Thoracic aorta endothelial cell (primary cell): ENCODE data around the gene GOLPH3. TPM values are rescaled to one million over a fixed set of nuclear protein-coding genes. Genes with fewer than 3 reads are reported as not detected.

ENCODE experiments used
- small RNA-seq: library from RNA; depleted of rRNA; stranded (forward); fragments of <200 nt; gene quantifications from one replicate; pipeline ENCODE3, GENCODE V24; 2012
- total RNA-seq: library from RNA; depleted of rRNA; stranded (reverse); fragments of >200 nt; gene quantifications from 2 replicates; pipeline ENCODE4 v1.2.3, GENCODE V29; 2012

GOLPH3 gene
- total RNA-seq: 73.9 and 74.5 TPM in 2 replicates

DNA sequence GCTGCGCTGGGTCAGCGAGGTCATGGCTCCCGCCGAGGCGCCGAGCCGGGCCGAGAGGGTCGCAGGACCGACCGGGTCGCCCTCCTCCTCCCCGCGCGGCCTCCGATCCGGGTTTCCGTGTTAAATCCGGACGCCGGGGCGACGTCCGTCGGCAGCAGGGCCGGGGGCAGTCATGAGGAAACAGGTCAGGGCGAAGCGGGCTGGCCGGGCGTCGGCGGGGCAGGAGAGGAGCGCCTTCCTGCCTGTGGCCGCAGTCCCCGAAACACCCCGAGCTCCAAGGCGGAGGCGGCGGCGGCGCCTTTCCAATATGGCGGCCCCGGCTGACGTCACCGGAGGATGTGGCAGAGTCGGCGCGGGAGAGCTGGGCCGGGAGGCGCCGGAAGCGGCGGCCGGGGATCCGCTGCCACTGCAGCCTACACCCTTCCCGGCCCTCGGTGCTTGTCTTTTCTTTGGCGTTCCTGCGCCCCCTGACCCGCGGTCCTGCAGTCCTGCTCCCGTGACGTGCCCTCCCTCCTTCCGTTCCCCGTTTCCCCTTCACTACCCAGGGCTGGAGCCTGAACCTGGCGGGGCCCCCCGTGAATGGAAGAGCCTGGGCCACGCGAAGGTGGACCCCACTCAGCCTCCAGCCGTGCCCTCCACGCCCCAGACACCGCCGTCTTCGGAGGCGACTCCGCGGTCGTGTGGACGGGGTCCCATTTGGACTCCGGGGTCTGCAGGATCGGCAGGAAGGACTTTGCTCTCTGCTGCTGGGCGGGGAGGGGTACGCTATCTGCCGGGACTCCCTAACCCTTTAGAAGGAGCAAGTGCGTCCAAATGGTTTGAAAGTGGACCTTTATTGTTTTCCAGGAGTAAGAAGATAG, at the start of gene GOLPH3:
GOLPH3 (minus strand) TSS at position 309 of the 860 bp plus-strand sequence; CDS start at position 24, 285 bp downstream.

Small RNAs within 50 kb of the gene (small RNA-seq; reads per million reads assigned to genes)
- gene RF00019: not detected

Other genes with a start within 250 kb of the GOLPH3 start
- gene MTMR12, start 138.6 kb upstream of the GOLPH3 start, total RNA-seq: 53.1 and 62.3 TPM in 2 replicates